Epithelial cell of proximal tubule (primary cell): ENCODE data around the gene PCCA. TPM values are rescaled to one million over a fixed set of nuclear protein-coding genes. Genes with fewer than 3 reads are reported as not detected.

Experiments used
- DNase-seq: peaks from one replicate; pipeline ENCODE4 v3.0.0-alpha.2; 2011; ENCODE audit warnings: low read depth
- H3K4me3 ChIP-seq: 2 replicates; pipeline ENCODE4 v1.5.1; 2011; ENCODE audit warnings: low read depth, mild to moderate bottlenecking, low read length
- total RNA-seq: library from RNA; depleted of rRNA; stranded (reverse); fragments of >200 nt; gene quantifications from 2 replicates; pipeline ENCODE4 v1.2.3, GENCODE V29; 2015
- TF ChIP-seq, protein P1 (sequence below): conservative IDR thresholded peaks from 2 replicates; pipeline ENCODE4 v1.5.1; 2012; ENCODE audit warnings: low read depth, mild to moderate bottlenecking, low read length

PCCA gene
- total RNA-seq, 1 donor from 2014 or later: 17.8 TPM

DNA sequence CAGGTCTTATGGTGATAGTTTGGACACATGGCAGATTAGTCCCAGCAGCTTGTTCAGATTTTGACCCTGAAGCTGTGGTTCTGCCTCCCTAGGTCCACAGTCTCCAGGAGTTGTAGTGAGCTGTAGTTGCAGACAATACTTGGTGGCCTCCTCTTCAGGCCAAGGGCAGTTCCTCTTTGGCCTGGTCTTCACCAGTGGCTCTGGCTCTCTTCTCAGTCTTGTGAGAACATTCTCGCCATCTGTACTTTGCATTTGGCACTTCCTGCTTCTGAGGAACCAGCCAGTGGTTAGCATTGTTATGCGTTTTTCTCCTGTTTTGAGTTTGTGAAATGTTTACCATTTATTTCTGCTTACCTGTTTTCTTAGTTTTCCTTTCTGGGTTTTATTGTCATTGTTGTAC, 40.7 kb downstream of the PCCA start:
- no peak overlapping the region for H3K4me3 ChIP-seq
- TF ChIP-seq, protein P1, sequence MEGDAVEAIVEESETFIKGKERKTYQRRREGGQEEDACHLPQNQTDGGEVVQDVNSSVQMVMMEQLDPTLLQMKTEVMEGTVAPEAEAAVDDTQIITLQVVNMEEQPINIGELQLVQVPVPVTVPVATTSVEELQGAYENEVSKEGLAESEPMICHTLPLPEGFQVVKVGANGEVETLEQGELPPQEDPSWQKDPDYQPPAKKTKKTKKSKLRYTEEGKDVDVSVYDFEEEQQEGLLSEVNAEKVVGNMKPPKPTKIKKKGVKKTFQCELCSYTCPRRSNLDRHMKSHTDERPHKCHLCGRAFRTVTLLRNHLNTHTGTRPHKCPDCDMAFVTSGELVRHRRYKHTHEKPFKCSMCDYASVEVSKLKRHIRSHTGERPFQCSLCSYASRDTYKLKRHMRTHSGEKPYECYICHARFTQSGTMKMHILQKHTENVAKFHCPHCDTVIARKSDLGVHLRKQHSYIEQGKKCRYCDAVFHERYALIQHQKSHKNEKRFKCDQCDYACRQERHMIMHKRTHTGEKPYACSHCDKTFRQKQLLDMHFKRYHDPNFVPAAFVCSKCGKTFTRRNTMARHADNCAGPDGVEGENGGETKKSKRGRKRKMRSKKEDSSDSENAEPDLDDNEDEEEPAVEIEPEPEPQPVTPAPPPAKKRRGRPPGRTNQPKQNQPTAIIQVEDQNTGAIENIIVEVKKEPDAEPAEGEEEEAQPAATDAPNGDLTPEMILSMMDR: no peak
- no peak for DNase-seq

DNA sequence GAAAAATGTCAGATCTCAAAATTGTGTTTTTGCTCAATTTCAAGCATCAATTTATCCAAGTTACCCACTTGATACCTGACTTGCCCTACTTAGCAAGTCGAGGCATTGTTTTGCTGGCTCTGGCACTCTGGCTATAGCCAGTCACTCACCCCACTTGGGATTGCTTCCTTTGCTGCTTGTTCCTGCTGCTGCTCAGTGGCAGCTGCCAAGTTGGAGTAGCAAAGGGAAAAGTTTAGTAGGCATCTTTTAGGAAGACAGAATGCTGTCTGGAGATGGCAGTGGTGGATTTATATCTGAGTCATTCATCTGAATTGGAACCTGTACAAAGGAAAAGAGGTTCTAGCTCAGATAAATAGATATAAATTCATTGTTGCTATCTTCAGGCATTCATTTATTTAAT, 41.2 kb downstream of the PCCA start:
- TF ChIP-seq, protein P1: no peak
- DNase-seq: no peak

DNA sequence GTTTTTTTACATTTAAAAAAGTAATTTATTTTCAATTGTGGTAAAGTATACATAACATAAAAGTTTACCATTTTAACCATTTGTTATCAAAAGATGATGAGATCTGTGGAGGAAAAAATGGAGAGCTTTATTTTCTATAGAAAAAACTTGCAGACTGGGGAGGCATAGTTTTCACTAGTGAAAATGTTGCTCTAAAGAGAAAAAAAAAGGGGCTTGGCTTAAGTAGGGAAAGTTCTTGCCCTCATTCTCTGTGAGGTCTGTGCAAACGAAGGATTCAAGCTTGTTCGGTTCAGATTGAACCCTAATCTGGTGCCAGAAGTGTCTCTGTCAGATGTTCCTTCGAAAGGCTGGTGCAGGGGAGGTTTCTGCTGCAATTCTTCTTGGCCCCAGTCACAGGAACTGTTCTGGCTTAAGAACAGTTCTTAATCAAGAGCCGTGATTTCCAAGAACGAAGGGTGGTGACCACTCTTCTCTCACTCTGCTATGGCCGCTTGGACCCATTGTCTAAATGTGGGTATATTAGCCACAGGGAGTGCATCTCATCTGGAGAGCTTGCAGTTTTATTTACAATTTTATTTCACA, 42.1 kb downstream of the PCCA start:
- no peak overlapping the region for H3K4me3 ChIP-seq
- TF ChIP-seq, protein P1: no peak
- DNase-seq: no peak

More for the DNA sequence above, 41.2 kb downstream of the PCCA start:
- no peak overlapping the region for H3K4me3 ChIP-seq

DNA sequence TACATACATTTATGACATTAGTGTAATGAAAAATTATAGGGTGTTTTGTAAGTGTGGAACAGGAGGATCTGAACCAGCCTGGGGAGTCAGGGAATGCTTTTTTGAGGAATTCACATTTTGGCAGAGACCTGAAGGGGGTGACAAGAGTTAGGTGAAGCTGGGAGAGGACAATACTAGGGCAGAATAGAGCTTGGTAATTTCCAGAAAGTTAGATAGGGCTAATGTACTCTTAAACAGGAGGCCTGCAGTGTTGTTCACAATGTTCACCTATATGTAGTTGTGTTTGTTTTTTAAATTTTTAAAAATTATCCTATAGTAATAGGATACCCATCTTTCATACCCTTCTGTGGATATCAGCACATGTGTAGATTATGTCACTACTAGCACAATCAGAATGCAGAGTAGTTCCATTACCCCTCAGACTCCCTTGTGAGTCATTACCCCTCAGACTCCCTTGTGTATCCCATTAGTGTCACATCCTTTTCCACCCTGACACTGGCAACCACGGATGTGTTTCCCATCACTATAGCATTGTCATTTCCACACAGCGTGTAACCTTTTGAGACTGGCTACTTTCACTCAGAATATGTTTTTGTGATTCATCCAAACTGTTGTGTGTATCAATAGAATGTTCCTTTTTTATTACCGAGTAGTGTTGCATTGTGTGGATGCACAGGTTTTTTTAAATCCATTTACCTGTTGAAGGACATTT, 43.1 kb downstream of the PCCA start:
- TF ChIP-seq, protein P1: no peak
- no peak overlapping the region for H3K4me3 ChIP-seq
- peak; percentile 81 for DNase-seq

DNA sequence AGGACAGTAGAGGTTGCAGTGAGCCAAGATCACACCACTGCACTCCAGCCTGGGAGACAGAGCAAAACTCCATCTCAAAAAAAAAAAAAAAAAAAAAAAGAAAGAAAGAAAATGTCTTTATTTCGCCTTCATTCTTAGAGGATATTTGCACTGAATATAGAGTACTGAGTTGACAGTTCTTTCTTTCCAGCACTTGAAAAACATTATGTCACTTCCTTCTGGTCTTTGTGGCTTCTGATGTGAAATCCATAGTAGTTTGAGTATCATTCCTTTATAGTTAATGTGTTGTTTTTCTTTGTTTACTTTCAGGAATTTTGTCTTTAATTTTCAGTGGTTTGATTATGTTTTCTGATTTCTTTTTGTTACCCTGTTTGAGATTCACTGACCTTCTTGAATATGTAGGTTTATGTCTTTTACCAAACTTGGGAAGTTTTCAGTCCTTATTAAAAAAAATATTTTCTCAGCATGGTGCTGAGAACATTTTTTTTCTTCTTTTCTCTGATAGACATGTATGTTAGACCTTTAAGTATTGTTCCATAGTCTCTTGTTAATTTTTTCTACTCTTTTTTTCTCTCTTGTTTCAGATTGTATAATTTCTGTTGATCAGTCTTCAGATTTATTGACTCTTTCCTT, 50.1 kb downstream of the PCCA start:
- H3K4me3 ChIP-seq: no peak overlapping the region
- TF ChIP-seq, protein P1: no peak
- DNase-seq: no peak

DNA sequence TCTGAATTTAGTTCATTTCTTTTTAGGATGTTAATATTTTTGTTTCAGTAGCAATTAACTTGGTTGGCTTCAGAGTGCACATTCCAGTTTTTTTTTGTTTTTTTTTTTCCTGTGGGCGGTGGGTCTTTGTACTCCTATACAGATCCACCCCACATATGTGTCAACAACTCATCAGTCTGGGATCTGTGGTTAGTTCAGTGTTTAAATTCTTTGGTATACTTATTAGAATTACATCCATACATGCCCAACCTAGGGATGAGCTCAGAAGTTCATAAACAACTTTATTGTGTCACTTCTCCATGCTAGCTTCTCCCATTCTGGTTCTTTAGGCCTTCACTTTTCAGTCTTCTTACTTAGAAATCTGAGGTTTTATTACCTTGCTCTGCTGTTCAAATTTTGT, 50.9 kb downstream of the PCCA start:
- H3K4me3 ChIP-seq: no peak overlapping the region
- DNase-seq: no peak
- TF ChIP-seq, protein P1: no peak
